MCF 10A (cell line): Measurements from ENCODE around the gene NRTN. TPM values are rescaled to one million over a fixed set of nuclear protein-coding genes. Genes with fewer than 3 reads are reported as not detected.

ENCODE experiments used
- BruUV-seq: library from RNA; stranded (reverse); fragments of 400-500 nt; replicated peaks from 2 replicates; lab custom pipeline; 2021; lab: Mats Ljungman, UMichigan
- CTCF ChIA-PET: fragments of 300-600 bp; sonication (Branson Sonifier 250); formaldehyde crosslinking; extraction: SDS; loops from one replicate; lab custom pipeline; 2021; ENCODE audit warnings: antibody characterized with exemption, inconsistent platforms; lab: Yijun Ruan, JAX
- POLR2A ChIA-PET: fragments of 300-600, 350-650 bp; sonication (Branson Sonifier 250); formaldehyde crosslinking; extraction: SDS; loops from one replicate; lab custom pipeline; 2020; ENCODE audit warnings: antibody characterized with exemption, inconsistent platforms; lab: Yijun Ruan, JAX
- DNase-seq: peaks from one replicate; pipeline ENCODE4 v3.0.0-alpha.2; 2018; ENCODE audit not compliant: unreplicated experiment
- H3K27ac Mint-ChIP-seq: one replicate; pipeline ENCODE4 v1.8.0; 2022; ENCODE audit warnings: mild to moderate bottlenecking, low read depth, mixed read lengths; ENCODE audit not compliant: unreplicated experiment
- H3K27me3 Mint-ChIP-seq: one replicate; pipeline ENCODE4 v1.8.0; 2022; ENCODE audit warnings: mixed read lengths; ENCODE audit not compliant: insufficient read depth, unreplicated experiment
- H3K36me3 Mint-ChIP-seq: one replicate; pipeline ENCODE4 v1.8.0; 2022; ENCODE audit warnings: mild to moderate bottlenecking, moderate library complexity, mixed read lengths; ENCODE audit not compliant: insufficient read depth, unreplicated experiment
- H3K4me1 Mint-ChIP-seq: one replicate; pipeline ENCODE4 v1.8.0; 2022; ENCODE audit warnings: mixed read lengths; ENCODE audit not compliant: insufficient read depth, unreplicated experiment
- H3K4me3 Mint-ChIP-seq: one replicate; pipeline ENCODE4 v1.8.0; 2022; ENCODE audit warnings: mild to moderate bottlenecking, moderate library complexity, mixed read lengths; ENCODE audit not compliant: unreplicated experiment
- H3K9me3 Mint-ChIP-seq: one replicate; pipeline ENCODE4 v1.8.0; 2022; ENCODE audit warnings: mixed read lengths; ENCODE audit not compliant: unreplicated experiment
- CTCF ChIP-seq: fragments of 200-600 bp; IDR thresholded peaks from one replicate; pipeline ENCODE4 v1.8.0; 2022; ENCODE audit warnings: antibody characterized with exemption, mild to moderate bottlenecking; ENCODE audit not compliant: unreplicated experiment
- intact Hi-C: fragments of 100-400 bp; cut with micrococcal nuclease; formaldehyde crosslinking; loops from 2 replicates; pipeline ENCODE4 v1.14.1; 2022
- total RNA-seq: library from RNA; stranded (reverse); gene quantifications from 2 replicates; pipeline ENCODE4 v1.2.3, GENCODE V29; 2022

NRTN gene
- total RNA-seq, 1 experiment from 2014 or later = 0.75 TPM

DNA sequence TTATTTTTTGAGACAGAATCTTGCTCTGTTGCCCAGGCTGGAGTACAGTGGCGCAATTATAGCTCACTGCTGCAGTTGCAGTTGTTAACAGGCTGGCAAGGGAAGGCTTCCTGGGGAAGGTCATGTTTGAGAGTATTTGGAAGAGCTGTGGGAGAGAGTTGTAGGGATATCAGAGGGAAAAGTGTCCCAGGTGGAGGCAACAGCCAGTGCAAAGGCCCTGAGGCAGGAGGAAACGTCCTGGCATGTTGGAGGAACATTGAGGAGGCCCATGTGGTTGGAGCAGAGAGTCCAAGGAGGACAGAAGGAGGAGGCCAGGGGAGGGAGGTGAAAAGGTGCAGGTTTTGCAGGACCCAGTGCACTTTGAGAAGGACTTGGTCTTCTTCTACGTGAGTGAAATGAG lies 11.7 kb upstream of the NRTN start:
- ChIA-PET POLR2A (interaction anchor here (3.1 kb wide), 1 partner anchor 111 kb away, joined by 15 read pairs; the partner anchor contains the start of genes NDUFA11 and VMAC), CTCF (interaction anchor here (0.6 to 3.1 kb wide), 5 partner anchors 11 to 430 kb away, joined by 3 to 29 read pairs (median 5); no protein-coding TSS in a partner anchor)
- intact Hi-C loops = loop anchor here (10.0 kb wide), 1 partner anchor 98 kb away; the partner anchor contains the start of gene RPL36
- Mint-ChIP-seq H3K9me3 (no peaks in the 10 kb centered on the region), H3K27me3 (no peaks in the 10 kb centered on the region), H3K36me3 (peaks cover 29% of the 10 kb centered on the region), H3K4me3 (no peak overlapping the region), H3K27ac (no peak overlapping the region), H3K4me1 (peaks cover 14% of the 10 kb centered on the region)
- no TSS peak for BruUV-seq
- no peak for TF ChIP-seq CTCF
- no peak for DNase-seq

GRCh38 chr19:5795382-5795919 lies 9.4 kb upstream of the NRTN start:
- ChIA-PET CTCF (interaction anchor here (0.6 to 3.1 kb wide), 8 partner anchors 8 to 241 kb away, joined by 3 to 29 read pairs (median 4); no protein-coding TSS in a partner anchor), POLR2A (interaction anchor here (3.1 kb wide), 1 partner anchor 108 kb away, joined by 15 read pairs; the partner anchor contains the start of genes NDUFA11 and VMAC)
- BruUV-seq = no TSS peak
- no peak overlapping the region for H3K4me3 Mint-ChIP-seq
- H3K27ac Mint-ChIP-seq = no peak overlapping the region
- no peak for TF ChIP-seq CTCF
- H3K36me3 Mint-ChIP-seq = peaks cover 9% of the 10 kb centered on the region
- intact Hi-C loops = loop anchor here (10.0 kb wide), 1 partner anchor 101 kb away; the partner anchor contains the start of gene RPL36
- H3K27me3 Mint-ChIP-seq = no peaks in the 10 kb centered on the region
- no peaks in the 10 kb centered on the region for H3K9me3 Mint-ChIP-seq
- peaks cover 4% of the 10 kb centered on the region for H3K4me1 Mint-ChIP-seq
- DNase-seq = no peak

- ChIA-PET POLR2A (interaction anchor here (0.8 kb wide), 1 partner anchor 30 kb away, joined by 3 read pairs; no protein-coding TSS in a partner anchor), CTCF (interaction anchor here (1.0 to 1.2 kb wide), 3 partner anchors 10 to 169 kb away, joined by 3 to 7 read pairs (median 3); no protein-coding TSS in a partner anchor)
- H3K4me1 Mint-ChIP-seq = peaks cover under 1% of the 10 kb centered on the region
- no peaks in the 10 kb centered on the region for H3K27me3 Mint-ChIP-seq
- no peaks in the 10 kb centered on the region for H3K36me3 Mint-ChIP-seq
- intact Hi-C loops = loop anchor here (10.0 kb wide), 1 partner anchor 103 kb away; the partner anchor contains the start of gene RPL36
- no peak overlapping the region for H3K4me3 Mint-ChIP-seq
- BruUV-seq = no TSS peak
- DNase-seq = no peak
- no peak overlapping the region for H3K27ac Mint-ChIP-seq
- H3K9me3 Mint-ChIP-seq = no peaks in the 10 kb centered on the region
- TF ChIP-seq CTCF = no peak
Observed at GRCh38 chr19:5798244-5798643, 6.6 kb upstream of the NRTN start.
